Measurements from ENCODE around the gene TNPO1. TPM values are rescaled to one million over a fixed set of nuclear protein-coding genes. Genes with fewer than 3 reads are reported as not detected.

Gene TNPO1
- polyA plus RNA-seq, 1 donor from 2014 or later = 103 TPM

DNA sequence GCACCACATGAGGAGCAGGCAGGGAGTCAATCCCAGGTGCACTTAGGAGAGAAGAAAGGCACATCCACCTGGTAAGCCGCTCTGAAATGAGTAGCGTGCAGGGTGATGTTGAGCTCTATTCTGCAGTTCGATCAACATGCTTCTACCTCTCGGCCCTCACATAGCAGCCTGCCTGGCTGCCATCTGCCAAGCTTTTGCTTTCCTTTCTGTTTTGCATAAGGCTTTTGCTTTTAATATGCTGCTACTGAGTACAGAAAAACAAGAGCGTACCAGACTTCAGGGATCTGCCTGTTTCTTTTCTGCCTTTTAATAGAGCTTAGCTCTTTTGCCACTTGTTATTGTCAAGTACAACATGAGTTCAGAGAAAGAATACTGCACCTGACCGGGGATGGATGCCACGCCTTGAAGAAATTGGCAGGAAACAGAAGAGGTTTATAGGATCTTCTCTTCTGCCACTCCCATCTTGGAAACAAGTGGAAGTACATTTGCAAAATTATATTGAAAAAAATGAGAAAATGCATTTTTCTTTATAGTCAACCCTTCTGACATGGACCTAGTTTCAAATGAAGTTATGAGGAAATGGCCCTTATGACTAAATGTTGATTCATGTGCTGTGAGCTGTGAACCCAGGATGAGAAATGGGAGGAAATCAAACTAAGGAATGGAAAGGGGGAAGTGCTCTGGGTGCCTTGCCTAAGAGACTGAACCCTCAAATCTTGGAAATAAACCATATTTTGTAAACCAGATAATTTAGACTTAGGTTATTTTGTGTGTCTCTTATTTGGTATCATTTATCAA is 135.4 kb downstream of the TNPO1 start:
- H3K27ac ChIP-seq (ENCODE audit: low read length) = no peak overlapping the region
- H3K4me2 ChIP-seq (ENCODE audit: low read length) = no peak overlapping the region
- TF ChIP-seq, protein P1, sequence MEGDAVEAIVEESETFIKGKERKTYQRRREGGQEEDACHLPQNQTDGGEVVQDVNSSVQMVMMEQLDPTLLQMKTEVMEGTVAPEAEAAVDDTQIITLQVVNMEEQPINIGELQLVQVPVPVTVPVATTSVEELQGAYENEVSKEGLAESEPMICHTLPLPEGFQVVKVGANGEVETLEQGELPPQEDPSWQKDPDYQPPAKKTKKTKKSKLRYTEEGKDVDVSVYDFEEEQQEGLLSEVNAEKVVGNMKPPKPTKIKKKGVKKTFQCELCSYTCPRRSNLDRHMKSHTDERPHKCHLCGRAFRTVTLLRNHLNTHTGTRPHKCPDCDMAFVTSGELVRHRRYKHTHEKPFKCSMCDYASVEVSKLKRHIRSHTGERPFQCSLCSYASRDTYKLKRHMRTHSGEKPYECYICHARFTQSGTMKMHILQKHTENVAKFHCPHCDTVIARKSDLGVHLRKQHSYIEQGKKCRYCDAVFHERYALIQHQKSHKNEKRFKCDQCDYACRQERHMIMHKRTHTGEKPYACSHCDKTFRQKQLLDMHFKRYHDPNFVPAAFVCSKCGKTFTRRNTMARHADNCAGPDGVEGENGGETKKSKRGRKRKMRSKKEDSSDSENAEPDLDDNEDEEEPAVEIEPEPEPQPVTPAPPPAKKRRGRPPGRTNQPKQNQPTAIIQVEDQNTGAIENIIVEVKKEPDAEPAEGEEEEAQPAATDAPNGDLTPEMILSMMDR (IDR thresholded peaks at IDR 0.05; ENCODE audit: poor library complexity, severe bottlenecking) = no peak
- TF ChIP-seq RAD21 (conservative IDR thresholded peaks at IDR 0.05) (no peak), POLR2AphosphoS5 (IDR thresholded peaks at IDR 0.05) (no peak), SMC3 (conservative IDR thresholded peaks at IDR 0.05; ENCODE audit: poor library complexity) (no peak), TAF1 (IDR thresholded peaks at IDR 0.05; ENCODE audit: low read depth) (no peak), EP300 (conservative IDR thresholded peaks at IDR 0.05; ENCODE audit: poor library complexity, severe bottlenecking) (no peak), EZH2 (IDR thresholded peaks at IDR 0.05; ENCODE audit: borderline replicate concordance, insufficient read depth, low read length, poor library complexity, severe bottlenecking) (no peak), MXI1 (conservative IDR thresholded peaks at IDR 0.05; ENCODE audit: poor library complexity, severe bottlenecking) (no peak)
- TF ChIP-seq, protein P2, sequence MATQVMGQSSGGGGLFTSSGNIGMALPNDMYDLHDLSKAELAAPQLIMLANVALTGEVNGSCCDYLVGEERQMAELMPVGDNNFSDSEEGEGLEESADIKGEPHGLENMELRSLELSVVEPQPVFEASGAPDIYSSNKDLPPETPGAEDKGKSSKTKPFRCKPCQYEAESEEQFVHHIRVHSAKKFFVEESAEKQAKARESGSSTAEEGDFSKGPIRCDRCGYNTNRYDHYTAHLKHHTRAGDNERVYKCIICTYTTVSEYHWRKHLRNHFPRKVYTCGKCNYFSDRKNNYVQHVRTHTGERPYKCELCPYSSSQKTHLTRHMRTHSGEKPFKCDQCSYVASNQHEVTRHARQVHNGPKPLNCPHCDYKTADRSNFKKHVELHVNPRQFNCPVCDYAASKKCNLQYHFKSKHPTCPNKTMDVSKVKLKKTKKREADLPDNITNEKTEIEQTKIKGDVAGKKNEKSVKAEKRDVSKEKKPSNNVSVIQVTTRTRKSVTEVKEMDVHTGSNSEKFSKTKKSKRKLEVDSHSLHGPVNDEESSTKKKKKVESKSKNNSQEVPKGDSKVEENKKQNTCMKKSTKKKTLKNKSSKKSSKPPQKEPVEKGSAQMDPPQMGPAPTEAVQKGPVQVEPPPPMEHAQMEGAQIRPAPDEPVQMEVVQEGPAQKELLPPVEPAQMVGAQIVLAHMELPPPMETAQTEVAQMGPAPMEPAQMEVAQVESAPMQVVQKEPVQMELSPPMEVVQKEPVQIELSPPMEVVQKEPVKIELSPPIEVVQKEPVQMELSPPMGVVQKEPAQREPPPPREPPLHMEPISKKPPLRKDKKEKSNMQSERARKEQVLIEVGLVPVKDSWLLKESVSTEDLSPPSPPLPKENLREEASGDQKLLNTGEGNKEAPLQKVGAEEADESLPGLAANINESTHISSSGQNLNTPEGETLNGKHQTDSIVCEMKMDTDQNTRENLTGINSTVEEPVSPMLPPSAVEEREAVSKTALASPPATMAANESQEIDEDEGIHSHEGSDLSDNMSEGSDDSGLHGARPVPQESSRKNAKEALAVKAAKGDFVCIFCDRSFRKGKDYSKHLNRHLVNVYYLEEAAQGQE (IDR thresholded peaks at IDR 0.05; ENCODE audit: borderline replicate concordance) = no peak
- no peaks in the 10 kb centered on the region for H3K36me3 ChIP-seq (ENCODE audit: insufficient read depth, low read length)
- H3K79me2 ChIP-seq (replicated peaks; ENCODE audit: insufficient read depth, low read length) = peaks cover 2% of the 10 kb centered on the region
- H3F3A ChIP-seq (ENCODE audit: insufficient read depth, low read length, poor library complexity, severe bottlenecking) = no peaks in the 10 kb centered on the region
- no peaks in the 10 kb centered on the region for H4K20me1 ChIP-seq (ENCODE audit: insufficient read depth)
- no peaks in the 10 kb centered on the region for H3K27me3 ChIP-seq (ENCODE audit: insufficient read depth, low read depth, low read length)
- no peaks in the 10 kb centered on the region for H3K9me2 ChIP-seq (ENCODE audit: insufficient read depth, low read length)
- no peaks in the 10 kb centered on the region for H3K9me3 ChIP-seq (ENCODE audit: low read length)
- H3K9ac ChIP-seq (ENCODE audit: low read length) = no peak overlapping the region
- no peak overlapping the region for H3K4me3 ChIP-seq (ENCODE audit: low read length)
- no peak overlapping the region for H2AFZ ChIP-seq (ENCODE audit: low read depth, low read length)

DNA sequence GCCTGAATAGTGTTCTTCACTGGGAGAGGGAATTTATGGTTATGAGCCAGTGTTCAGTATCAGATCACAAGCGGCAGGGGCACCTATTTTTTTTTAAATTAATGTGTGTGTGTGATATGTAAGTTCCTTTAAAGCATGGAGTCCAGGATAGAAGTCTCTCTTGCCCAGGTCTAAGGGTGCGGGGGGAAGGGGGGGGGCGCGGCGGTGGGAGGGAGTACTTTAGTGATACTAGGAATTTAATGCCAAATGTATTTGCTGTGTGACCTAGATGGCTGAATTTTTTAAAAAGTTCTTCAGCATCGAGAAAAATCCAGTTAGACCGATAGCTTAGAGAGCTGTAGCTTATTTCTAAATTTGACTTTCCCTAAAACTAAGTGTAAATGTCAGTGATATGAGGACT is 137.9 kb downstream of the TNPO1 start:
- no peaks in the 10 kb centered on the region for H3F3A ChIP-seq (ENCODE audit: insufficient read depth, low read length, poor library complexity, severe bottlenecking)
- H3K79me2 ChIP-seq (replicated peaks; ENCODE audit: insufficient read depth, low read length) = peaks cover 28% of the 10 kb centered on the region
- peak overlapping the region; percentile 51 for H3K27ac ChIP-seq (ENCODE audit: low read length)
- no peaks in the 10 kb centered on the region for H3K9me2 ChIP-seq (ENCODE audit: insufficient read depth, low read length)
- peak overlapping the region; percentile 1 for H3K4me2 ChIP-seq (ENCODE audit: low read length)
- no peak overlapping the region for H3K9ac ChIP-seq (ENCODE audit: low read length)
- H3K4me3 ChIP-seq (ENCODE audit: low read length) = peak overlapping the region; percentile 36
- H3K36me3 ChIP-seq (ENCODE audit: insufficient read depth, low read length) = no peaks in the 10 kb centered on the region
- H2AFZ ChIP-seq (ENCODE audit: low read depth, low read length) = no peak overlapping the region
- H3K9me3 ChIP-seq (ENCODE audit: low read length) = no peaks in the 10 kb centered on the region
- H3K27me3 ChIP-seq (ENCODE audit: insufficient read depth, low read depth, low read length) = no peaks in the 10 kb centered on the region
- no peak for TF ChIP-seq EZH2 (IDR thresholded peaks at IDR 0.05; ENCODE audit: borderline replicate concordance, insufficient read depth, low read length, poor library complexity, severe bottlenecking)
- TF ChIP-seq SMC3 (conservative IDR thresholded peaks at IDR 0.05; ENCODE audit: poor library complexity) = no peak
- TF ChIP-seq, protein P1 (IDR thresholded peaks at IDR 0.05; ENCODE audit: poor library complexity, severe bottlenecking) = no peak
- TF ChIP-seq, protein P2 (IDR thresholded peaks at IDR 0.05; ENCODE audit: borderline replicate concordance) = no peak
- TF ChIP-seq POLR2AphosphoS5 (IDR thresholded peaks at IDR 0.05) = no peak
- TF ChIP-seq MXI1 (conservative IDR thresholded peaks at IDR 0.05; ENCODE audit: poor library complexity, severe bottlenecking) = no peak
- no peak for TF ChIP-seq EP300 (conservative IDR thresholded peaks at IDR 0.05; ENCODE audit: poor library complexity, severe bottlenecking)
- TF ChIP-seq TAF1 (IDR thresholded peaks at IDR 0.05; ENCODE audit: low read depth) = no peak
- TF ChIP-seq RAD21 (conservative IDR thresholded peaks at IDR 0.05) = no peak
- H4K20me1 ChIP-seq (ENCODE audit: insufficient read depth) = no peaks in the 10 kb centered on the region
